Measurements from ENCODE around the gene PKP4. TPM values are rescaled to one million over a fixed set of nuclear protein-coding genes. Genes with fewer than 3 reads are reported as not detected.
"Not testable (repeated sequence)": the region's sequence is repeated elsewhere in the genome, so short reads cannot be mapped to it uniquely, and the experiment has no call there.

PKP4 gene
- total RNA-seq, 1 donor from 2014 or later: 39.4 TPM

DNA sequence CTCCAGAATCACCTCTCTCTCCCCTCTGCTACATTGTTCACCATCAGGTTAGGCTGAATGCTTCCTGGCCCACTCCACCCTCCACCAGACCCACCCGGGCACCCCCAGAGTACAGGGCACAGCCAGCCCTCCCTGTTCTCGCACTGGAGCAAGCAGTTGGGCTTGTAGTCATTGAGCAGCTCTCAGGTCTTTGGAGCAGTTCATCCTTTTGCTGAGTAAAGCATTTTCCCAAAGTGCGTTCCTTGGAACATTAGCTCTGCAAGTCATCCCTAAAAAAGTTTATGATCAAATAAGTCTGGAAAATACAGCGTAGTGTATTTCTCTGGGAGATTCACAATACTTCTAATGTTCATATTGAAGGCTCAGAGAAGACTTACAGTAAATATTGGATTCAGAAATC lies 234.9 kb downstream of the PKP4 start:
- peaks cover 3% of the 10 kb centered on the region for H3K4me1 Mint-ChIP-seq (ENCODE audit: low read depth)
- no peak overlapping the region for H3K4me3 Mint-ChIP-seq (ENCODE audit: unreplicated experiment)
- peaks cover 2% of the 10 kb centered on the region for H3K36me3 Mint-ChIP-seq (ENCODE audit: low read depth)
- no peak overlapping the region for H3K27ac Mint-ChIP-seq (ENCODE audit: unreplicated experiment)
- H3K9me3 Mint-ChIP-seq (ENCODE audit: low read depth): peaks cover 3% of the 10 kb centered on the region
- TF ChIP-seq, protein P1, sequence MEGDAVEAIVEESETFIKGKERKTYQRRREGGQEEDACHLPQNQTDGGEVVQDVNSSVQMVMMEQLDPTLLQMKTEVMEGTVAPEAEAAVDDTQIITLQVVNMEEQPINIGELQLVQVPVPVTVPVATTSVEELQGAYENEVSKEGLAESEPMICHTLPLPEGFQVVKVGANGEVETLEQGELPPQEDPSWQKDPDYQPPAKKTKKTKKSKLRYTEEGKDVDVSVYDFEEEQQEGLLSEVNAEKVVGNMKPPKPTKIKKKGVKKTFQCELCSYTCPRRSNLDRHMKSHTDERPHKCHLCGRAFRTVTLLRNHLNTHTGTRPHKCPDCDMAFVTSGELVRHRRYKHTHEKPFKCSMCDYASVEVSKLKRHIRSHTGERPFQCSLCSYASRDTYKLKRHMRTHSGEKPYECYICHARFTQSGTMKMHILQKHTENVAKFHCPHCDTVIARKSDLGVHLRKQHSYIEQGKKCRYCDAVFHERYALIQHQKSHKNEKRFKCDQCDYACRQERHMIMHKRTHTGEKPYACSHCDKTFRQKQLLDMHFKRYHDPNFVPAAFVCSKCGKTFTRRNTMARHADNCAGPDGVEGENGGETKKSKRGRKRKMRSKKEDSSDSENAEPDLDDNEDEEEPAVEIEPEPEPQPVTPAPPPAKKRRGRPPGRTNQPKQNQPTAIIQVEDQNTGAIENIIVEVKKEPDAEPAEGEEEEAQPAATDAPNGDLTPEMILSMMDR (IDR thresholded peaks at IDR 0.05): no peak
- no peak for DNase-seq (ENCODE audit: low spot score)
- H3K27me3 Mint-ChIP-seq (ENCODE audit: low read depth): peaks cover 2% of the 10 kb centered on the region

GRCh38 chr2:158692372-158693103 lies 235.8 kb downstream of the PKP4 start:
- Mint-ChIP-seq H3K4me1 (ENCODE audit: low read depth) (peaks cover 3% of the 10 kb centered on the region), H3K4me3 (ENCODE audit: unreplicated experiment) (no peak overlapping the region), H3K27ac (ENCODE audit: unreplicated experiment) (no peak overlapping the region), H3K27me3 (ENCODE audit: low read depth) (peaks cover 2% of the 10 kb centered on the region), H3K9me3 (ENCODE audit: low read depth) (peaks cover 12% of the 10 kb centered on the region), H3K36me3 (ENCODE audit: low read depth) (peaks cover 7% of the 10 kb centered on the region)
- TF ChIP-seq, protein P1 (IDR thresholded peaks at IDR 0.05): no peak
- no peak for DNase-seq (ENCODE audit: low spot score)

DNA sequence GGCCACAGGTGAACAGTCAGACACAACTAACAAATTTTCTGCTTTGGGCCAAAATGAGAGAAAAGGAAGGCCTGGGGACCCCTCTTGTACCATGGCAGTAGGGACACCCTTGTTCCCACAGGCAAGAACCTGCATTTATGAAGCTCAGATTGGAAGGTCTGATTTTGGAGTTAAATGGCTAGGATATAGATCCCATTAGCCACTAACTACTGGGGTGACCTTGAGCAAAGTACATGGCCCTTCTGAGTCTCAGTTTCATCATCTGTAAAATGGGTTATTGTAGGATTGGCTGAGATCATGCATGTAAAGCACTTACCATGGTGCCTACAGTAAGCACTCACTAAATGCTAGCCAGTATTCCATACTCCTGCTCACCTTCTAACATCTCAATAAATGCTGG lies 236.7 kb downstream of the PKP4 start:
- Mint-ChIP-seq H3K27me3 (ENCODE audit: low read depth) (peaks cover 2% of the 10 kb centered on the region), H3K4me3 (ENCODE audit: unreplicated experiment) (no peak overlapping the region), H3K4me1 (ENCODE audit: low read depth) (peaks cover 3% of the 10 kb centered on the region), H3K9me3 (ENCODE audit: low read depth) (peaks cover 16% of the 10 kb centered on the region), H3K36me3 (ENCODE audit: low read depth) (peaks cover 10% of the 10 kb centered on the region), H3K27ac (ENCODE audit: unreplicated experiment) (no peak overlapping the region)
- TF ChIP-seq, protein P1 (IDR thresholded peaks at IDR 0.05): no peak
- DNase-seq (ENCODE audit: low spot score): no peak

GRCh38 chr2:158695305-158695704 lies 238.6 kb downstream of the PKP4 start:
- Mint-ChIP-seq H3K27me3 (ENCODE audit: low read depth) (peaks cover 2% of the 10 kb centered on the region), H3K27ac (ENCODE audit: unreplicated experiment) (no peak overlapping the region), H3K4me3 (ENCODE audit: unreplicated experiment) (no peak overlapping the region), H3K36me3 (ENCODE audit: low read depth) (peaks cover 10% of the 10 kb centered on the region), H3K9me3 (ENCODE audit: low read depth) (peaks cover 16% of the 10 kb centered on the region), H3K4me1 (ENCODE audit: low read depth) (no peaks in the 10 kb centered on the region)
- TF ChIP-seq, protein P1 (IDR thresholded peaks at IDR 0.05): no peak
- no peak for DNase-seq (ENCODE audit: low spot score)

- H3K36me3 Mint-ChIP-seq (ENCODE audit: low read depth); DNase-seq (ENCODE audit: low spot score); H3K4me3 Mint-ChIP-seq (ENCODE audit: unreplicated experiment); H3K27me3 Mint-ChIP-seq (ENCODE audit: low read depth); H3K4me1 Mint-ChIP-seq (ENCODE audit: low read depth); H3K27ac Mint-ChIP-seq (ENCODE audit: unreplicated experiment): not testable (repeated sequence)
- peaks cover 16% of the 10 kb centered on the region for H3K9me3 Mint-ChIP-seq (ENCODE audit: low read depth)
These were observed 239.0 kb downstream of the PKP4 start for GRCh38 chr2:158695744-158696143.

DNA sequence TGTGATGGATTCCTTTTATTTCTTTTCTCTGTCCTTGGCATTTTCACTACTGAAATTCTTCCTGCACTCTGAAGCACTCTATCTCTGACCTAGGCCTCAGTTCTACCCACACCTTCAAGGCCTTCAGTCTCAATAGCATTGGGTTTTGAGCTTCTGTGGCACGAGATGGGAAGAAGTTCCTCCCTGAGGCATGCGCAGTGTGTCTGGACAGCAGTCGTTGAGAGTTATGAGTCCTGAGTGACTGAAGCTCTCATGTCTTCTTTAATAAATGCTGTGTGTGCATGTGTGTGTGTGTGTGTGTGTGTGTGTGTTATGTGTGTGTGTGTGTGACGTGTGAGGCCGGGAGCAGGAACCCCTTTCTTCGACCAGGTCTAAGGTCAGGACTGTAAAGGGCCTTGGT lies 242.6 kb downstream of the PKP4 start:
- Mint-ChIP-seq H3K27me3 (ENCODE audit: low read depth) (no peaks in the 10 kb centered on the region), H3K27ac (ENCODE audit: unreplicated experiment) (no peak overlapping the region), H3K4me1 (ENCODE audit: low read depth) (no peaks in the 10 kb centered on the region), H3K36me3 (ENCODE audit: low read depth) (peaks cover 10% of the 10 kb centered on the region), H3K9me3 (ENCODE audit: low read depth) (peaks cover 16% of the 10 kb centered on the region), H3K4me3 (ENCODE audit: unreplicated experiment) (no peak overlapping the region)
- TF ChIP-seq, protein P1 (IDR thresholded peaks at IDR 0.05): no peak
- no peak for DNase-seq (ENCODE audit: low spot score)
